ENCODE results near the gene MBNL1.

- TF ChIP-seq MAX (IDR thresholded peaks at IDR 0.05; ENCODE audit: insufficient read depth, insufficient read length) (no peak), CTCF (IDR thresholded peaks at IDR 0.05; ENCODE audit: extremely low read depth in 1 of 2, insufficient read depth in 1 of 2, low read depth in 1 of 2, low read length in 2 of 2) (no peak), POLR2AphosphoS5 (IDR thresholded peaks at IDR 0.05; ENCODE audit: insufficient read depth, low read depth, low read length) (no peak), EZH2 (IDR thresholded peaks at IDR 0.05; ENCODE audit: borderline replicate concordance, low read depth, low read length, severe bottlenecking) (no peak), MYC (IDR thresholded peaks at IDR 0.05; ENCODE audit: low read depth, low read length) (no peak), POLR2A (IDR thresholded peaks at IDR 0.05; ENCODE audit: low read depth, low read length) (no peak), JUN (IDR thresholded peaks at IDR 0.05; ENCODE audit: borderline replicate concordance, insufficient read depth, insufficient read length, low read depth) (no peak), FOS (IDR thresholded peaks at IDR 0.05; ENCODE audit: borderline replicate concordance, insufficient read depth, low read length) (no peak), GATA2 (IDR thresholded peaks at IDR 0.05; ENCODE audit: insufficient read depth, insufficient read length, low read depth, low read length) (no peak)
Measured at GRCh38 chr3:152443212-152444023, 174.7 kb downstream of the MBNL1 start.
